ENCODE measurements around the gene CTAGE8. TPM values are rescaled to one million over a fixed set of nuclear protein-coding genes. Genes with fewer than 3 reads are reported as not detected.
"Not testable (repeated sequence)": the region's sequence is repeated elsewhere in the genome, so short reads cannot be mapped to it uniquely, and the experiment has no call there.

CTAGE8 gene
- total RNA-seq, 1 donor from 2014 or later: 0.72 TPM

DNA sequence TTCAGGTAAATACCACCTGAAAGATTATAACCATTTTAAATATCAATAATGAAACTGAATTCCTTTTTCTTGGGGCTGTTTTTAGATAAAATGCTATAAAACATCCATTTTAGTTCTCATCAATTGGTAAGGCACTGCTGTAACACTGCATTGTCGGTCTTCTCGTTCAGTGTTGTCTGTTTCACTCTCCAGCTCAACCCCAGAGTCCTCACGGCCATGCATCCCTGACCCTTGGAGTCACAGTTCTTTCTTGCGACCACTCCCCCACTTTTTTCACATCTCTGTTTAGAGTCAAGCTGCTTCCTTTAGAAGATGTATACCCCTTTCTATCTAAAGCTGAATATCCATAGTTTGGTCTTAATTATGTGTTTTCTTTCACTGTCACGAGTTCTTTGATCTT lies 22.1 kb downstream of the CTAGE8 start:
- not testable (repeated sequence) for H3K36me3 Mint-ChIP-seq (ENCODE audit: low read depth)

DNA sequence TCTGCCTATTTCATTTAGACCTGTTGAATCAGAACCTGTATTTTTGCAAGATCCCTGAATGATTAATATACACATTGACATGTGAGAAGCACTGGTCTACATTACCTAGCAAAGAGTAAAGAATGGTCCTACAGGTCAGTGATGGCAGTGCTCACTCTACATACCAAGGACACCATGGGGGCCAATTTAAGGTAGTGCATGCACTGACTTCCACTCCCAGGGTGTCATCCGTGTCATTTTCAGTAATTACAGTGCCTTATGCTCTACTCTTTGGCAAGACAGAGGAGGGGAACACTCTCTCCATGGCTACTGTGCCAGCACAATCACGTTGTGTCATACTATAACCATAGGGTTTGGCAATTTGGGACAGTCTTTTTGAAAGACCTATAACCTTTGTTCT lies 23.7 kb downstream of the CTAGE8 start:
- H3K9me3 Mint-ChIP-seq; H3K27me3 Mint-ChIP-seq (ENCODE audit: low read depth); DNase-seq (ENCODE audit: low read depth, low spot score); H3K4me3 Mint-ChIP-seq; H3K36me3 Mint-ChIP-seq (ENCODE audit: low read depth); H3K27ac Mint-ChIP-seq (ENCODE audit: unreplicated experiment); H3K4me1 Mint-ChIP-seq: not testable (repeated sequence)

More for the DNA sequence above, 22.1 kb downstream of the CTAGE8 start:
- not testable (repeated sequence) for DNase-seq (ENCODE audit: low read depth, low spot score); H3K4me1 Mint-ChIP-seq; H3K27ac Mint-ChIP-seq (ENCODE audit: unreplicated experiment); H3K27me3 Mint-ChIP-seq (ENCODE audit: low read depth); H3K4me3 Mint-ChIP-seq; H3K9me3 Mint-ChIP-seq

DNA sequence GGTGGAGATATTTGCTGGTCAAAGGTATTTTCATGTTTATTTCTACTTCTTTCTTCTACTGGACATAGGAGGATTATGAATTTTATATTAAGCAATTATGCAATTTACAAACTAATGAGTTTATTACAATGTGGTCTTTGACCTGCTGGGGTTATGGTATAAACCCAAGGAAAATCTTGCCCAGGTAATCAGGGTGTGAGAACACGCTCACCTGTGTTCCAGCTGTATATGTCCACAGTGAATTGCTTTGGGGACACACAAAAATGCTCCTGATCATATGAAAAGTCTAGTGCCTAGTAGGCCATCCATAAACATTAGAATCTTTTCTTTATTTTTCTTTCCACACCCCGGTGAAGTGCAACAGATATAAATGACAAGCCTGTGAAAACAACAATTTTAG lies 29.7 kb downstream of the CTAGE8 start, which contains the start of gene OR2A42:
TSS of gene OR2A42 (minus strand) at position 241 of the 400 bp plus-strand sequence. CDS start 6,762 bp downstream, outside the sequence.
- not testable (repeated sequence) for H3K36me3 Mint-ChIP-seq (ENCODE audit: low read depth); H3K4me1 Mint-ChIP-seq; H3K4me3 Mint-ChIP-seq; H3K27ac Mint-ChIP-seq (ENCODE audit: unreplicated experiment); H3K27me3 Mint-ChIP-seq (ENCODE audit: low read depth); DNase-seq (ENCODE audit: low read depth, low spot score); H3K9me3 Mint-ChIP-seq

DNA sequence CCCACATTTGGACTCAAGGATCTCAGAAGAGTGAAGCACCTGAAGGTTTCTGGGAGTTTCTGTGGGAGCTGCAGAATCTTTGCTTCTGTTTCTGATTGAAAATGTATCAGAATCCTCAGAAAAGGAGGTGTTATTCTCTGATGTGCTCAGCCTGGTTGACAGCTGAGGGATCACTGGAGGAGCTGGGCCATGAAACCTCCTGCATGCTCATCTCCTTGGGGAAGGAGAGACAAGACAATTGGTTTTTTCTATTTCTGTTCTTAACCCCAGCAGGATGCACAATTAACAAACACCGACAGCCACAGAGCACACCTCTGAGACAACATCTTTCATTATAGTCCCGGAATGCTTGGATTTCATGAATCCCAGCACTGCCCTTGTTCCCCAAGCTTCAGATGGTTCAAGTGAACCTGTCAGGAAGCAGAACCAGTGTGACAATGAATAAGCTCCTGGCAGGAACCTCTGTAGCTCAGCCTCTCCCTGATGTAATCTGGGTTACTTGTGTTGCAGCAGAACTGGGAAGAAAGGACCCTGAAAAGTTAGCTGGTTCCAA lies 30.5 kb downstream of the CTAGE8 start:
- not testable (repeated sequence) for H3K36me3 Mint-ChIP-seq (ENCODE audit: low read depth); H3K27ac Mint-ChIP-seq (ENCODE audit: unreplicated experiment); H3K4me1 Mint-ChIP-seq; H3K27me3 Mint-ChIP-seq (ENCODE audit: low read depth); DNase-seq (ENCODE audit: low read depth, low spot score); H3K9me3 Mint-ChIP-seq; H3K4me3 Mint-ChIP-seq

DNA sequence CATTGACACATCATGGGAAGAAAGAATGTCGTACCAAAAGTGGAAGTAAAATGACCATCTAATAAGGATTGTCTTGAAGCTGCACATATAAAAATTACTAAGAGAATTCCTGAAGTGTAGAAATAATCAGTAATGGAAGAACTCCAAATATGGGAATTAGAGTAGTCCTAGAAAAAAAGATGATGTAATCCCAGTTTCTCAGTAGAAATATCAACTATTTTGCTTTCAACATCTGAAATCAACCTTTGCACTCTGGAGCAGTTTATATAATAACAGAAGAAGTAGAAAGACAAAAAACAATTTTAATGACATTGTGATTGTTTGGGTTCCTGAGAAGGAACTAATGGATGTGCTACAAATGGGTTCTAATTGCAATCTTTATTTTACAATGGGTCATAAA lies 36.0 kb downstream of the CTAGE8 start:
- H3K27me3 Mint-ChIP-seq (ENCODE audit: low read depth); H3K9me3 Mint-ChIP-seq; DNase-seq (ENCODE audit: low read depth, low spot score); H3K27ac Mint-ChIP-seq (ENCODE audit: unreplicated experiment); H3K4me1 Mint-ChIP-seq; H3K36me3 Mint-ChIP-seq (ENCODE audit: low read depth); H3K4me3 Mint-ChIP-seq: not testable (repeated sequence)

DNA sequence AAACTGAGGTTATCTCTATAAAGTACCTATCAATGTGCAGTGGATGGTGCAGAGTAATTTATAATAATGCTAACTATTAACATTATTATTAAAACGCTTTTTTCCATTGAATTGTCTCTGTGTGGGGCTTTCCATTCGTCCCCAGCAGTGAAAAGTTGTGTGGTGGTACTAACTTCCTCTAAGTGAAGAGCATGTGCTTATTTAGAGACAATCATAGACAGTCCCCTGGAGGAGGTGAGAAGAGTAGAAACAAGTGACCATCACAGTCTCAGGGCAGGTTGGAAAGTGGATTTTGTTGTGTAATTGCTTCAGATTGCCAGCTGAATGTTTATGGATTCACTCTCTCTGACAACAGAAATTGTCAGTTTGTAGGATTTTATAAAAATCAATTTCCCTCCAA lies 38.1 kb downstream of the CTAGE8 start:
- not testable (repeated sequence) for DNase-seq (ENCODE audit: low read depth, low spot score); H3K27me3 Mint-ChIP-seq (ENCODE audit: low read depth); H3K4me1 Mint-ChIP-seq; H3K9me3 Mint-ChIP-seq; H3K4me3 Mint-ChIP-seq; H3K27ac Mint-ChIP-seq (ENCODE audit: unreplicated experiment); H3K36me3 Mint-ChIP-seq (ENCODE audit: low read depth)

DNA sequence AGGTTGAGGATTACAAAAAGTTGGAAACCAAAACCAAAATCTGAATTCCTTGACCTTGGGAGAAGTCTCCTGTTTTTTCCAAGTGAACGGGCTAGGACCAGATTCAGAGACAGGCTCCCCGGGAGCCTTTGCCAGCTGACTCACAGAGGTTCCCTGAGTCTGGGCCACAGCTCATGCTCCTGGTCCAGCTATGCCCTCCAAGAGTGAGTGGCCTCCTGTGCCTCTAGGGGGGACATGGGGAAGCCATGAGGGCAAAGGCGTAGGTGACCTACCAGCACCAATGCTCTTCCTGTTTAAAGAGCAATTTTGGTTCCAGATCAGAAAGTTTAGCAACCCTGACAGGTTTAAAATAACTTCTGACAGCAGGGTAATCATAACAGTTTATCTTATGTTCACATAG lies 40.3 kb downstream of the CTAGE8 start:
- H3K27me3 Mint-ChIP-seq (ENCODE audit: low read depth); H3K36me3 Mint-ChIP-seq (ENCODE audit: low read depth); H3K9me3 Mint-ChIP-seq; H3K4me3 Mint-ChIP-seq; DNase-seq (ENCODE audit: low read depth, low spot score); H3K27ac Mint-ChIP-seq (ENCODE audit: unreplicated experiment); H3K4me1 Mint-ChIP-seq: not testable (repeated sequence)

DNA sequence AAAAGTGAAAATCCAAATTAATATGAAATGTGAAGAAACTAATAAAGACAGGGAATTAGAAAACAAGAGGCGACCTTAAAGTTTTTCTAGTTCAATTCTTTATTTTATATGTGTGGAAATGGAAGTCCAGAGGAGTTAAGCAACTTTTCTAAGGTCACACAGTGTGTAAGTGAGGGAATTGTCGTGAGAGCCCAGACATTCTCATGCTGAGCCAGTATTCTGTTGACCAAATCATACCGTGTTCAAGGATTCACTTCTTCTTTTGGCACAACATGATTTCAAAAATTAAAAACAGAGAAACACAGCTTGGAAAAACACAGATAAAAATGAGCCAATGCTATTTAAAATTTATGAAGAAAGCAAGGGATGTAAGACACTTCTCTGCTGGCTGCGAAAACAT lies 42.2 kb downstream of the CTAGE8 start:
- H3K27ac Mint-ChIP-seq (ENCODE audit: unreplicated experiment); H3K4me1 Mint-ChIP-seq; H3K9me3 Mint-ChIP-seq; DNase-seq (ENCODE audit: low read depth, low spot score); H3K27me3 Mint-ChIP-seq (ENCODE audit: low read depth); H3K36me3 Mint-ChIP-seq (ENCODE audit: low read depth); H3K4me3 Mint-ChIP-seq: not testable (repeated sequence)

DNA sequence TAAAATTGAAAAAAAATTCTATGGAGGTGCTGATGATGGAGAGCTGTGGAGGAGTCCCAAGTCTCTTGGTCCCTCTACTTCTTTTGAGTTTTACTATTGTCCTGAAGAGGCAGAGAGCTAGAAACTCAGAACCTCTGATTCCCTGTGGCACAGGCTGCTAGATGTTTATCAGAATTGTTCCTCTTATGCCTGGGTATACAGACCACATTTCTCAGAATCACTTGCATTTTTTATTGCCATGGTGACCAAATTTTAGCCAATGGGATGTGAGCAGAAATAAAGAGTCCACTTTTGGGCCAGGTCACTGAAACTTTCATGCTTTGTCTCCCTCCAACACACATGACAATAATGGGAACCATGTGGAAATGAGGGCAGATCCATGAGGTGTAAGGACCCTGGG lies 45.4 kb downstream of the CTAGE8 start:
- not testable (repeated sequence) for H3K27me3 Mint-ChIP-seq (ENCODE audit: low read depth); H3K36me3 Mint-ChIP-seq (ENCODE audit: low read depth); H3K4me1 Mint-ChIP-seq; H3K27ac Mint-ChIP-seq (ENCODE audit: unreplicated experiment); DNase-seq (ENCODE audit: low read depth, low spot score); H3K9me3 Mint-ChIP-seq; H3K4me3 Mint-ChIP-seq

DNA sequence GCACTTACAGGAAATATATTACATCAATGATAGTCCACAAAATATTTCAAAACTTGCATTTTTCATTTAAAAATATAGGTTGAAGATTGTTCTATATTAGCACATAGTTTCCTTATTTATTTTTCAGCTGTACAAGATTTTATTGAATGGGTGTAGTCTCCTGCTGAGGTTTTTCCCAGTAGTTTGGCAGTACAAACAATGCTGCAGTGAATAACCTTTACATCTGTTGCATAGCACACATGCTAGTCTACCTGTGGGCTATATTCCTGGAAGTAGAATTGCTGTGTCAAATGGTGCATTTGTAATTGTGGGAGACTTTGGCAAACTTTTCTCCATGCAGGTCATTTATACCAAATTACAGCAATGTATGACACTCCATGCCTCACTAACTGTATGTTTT lies 48.6 kb downstream of the CTAGE8 start:
- H3K9me3 Mint-ChIP-seq; H3K36me3 Mint-ChIP-seq (ENCODE audit: low read depth); H3K27me3 Mint-ChIP-seq (ENCODE audit: low read depth); DNase-seq (ENCODE audit: low read depth, low spot score); H3K4me3 Mint-ChIP-seq; H3K4me1 Mint-ChIP-seq; H3K27ac Mint-ChIP-seq (ENCODE audit: unreplicated experiment): not testable (repeated sequence)

DNA sequence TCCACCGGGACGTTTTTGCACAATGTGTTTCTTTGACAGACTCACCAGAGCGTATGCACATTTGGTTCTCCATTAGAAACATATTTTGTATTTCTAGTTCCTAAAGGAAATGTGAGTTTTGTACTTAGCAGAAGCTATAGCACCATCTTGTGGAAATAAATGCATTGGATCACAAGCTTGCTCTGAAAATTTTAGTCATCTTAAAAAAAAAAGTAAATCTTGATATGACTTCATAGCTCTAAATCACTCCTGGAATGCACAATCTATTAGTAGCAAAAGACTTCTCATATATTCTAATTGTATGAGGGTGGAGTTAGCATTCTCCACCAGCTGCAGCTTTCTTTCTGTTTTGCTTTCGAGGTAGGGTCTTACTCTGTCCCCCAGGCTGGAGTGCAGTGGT lies 49.9 kb downstream of the CTAGE8 start:
- H3K36me3 Mint-ChIP-seq (ENCODE audit: low read depth); DNase-seq (ENCODE audit: low read depth, low spot score); H3K4me3 Mint-ChIP-seq; H3K4me1 Mint-ChIP-seq; H3K27me3 Mint-ChIP-seq (ENCODE audit: low read depth); H3K27ac Mint-ChIP-seq (ENCODE audit: unreplicated experiment); H3K9me3 Mint-ChIP-seq: not testable (repeated sequence)

DNA sequence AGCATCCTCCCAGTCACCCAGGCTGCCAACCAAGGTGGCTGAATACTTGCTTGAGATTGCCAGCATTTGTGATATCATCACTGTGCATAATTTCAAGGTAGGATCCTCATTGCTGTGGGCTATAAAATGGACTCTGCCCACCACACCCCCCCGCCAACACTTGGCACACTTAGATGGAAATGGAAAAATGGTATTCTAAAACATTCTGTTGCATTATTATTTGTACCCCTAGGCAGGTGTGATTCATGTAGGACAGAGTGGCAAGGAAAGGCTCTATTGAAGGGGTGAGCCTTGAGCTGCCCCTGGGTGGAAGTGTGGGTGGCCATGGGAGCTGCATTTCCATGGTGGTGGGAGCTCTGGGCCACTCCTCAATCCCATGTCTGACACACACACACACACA lies 50.5 kb downstream of the CTAGE8 start:
- H3K27ac Mint-ChIP-seq (ENCODE audit: unreplicated experiment); DNase-seq (ENCODE audit: low read depth, low spot score); H3K9me3 Mint-ChIP-seq; H3K4me1 Mint-ChIP-seq; H3K4me3 Mint-ChIP-seq; H3K27me3 Mint-ChIP-seq (ENCODE audit: low read depth); H3K36me3 Mint-ChIP-seq (ENCODE audit: low read depth): not testable (repeated sequence)

DNA sequence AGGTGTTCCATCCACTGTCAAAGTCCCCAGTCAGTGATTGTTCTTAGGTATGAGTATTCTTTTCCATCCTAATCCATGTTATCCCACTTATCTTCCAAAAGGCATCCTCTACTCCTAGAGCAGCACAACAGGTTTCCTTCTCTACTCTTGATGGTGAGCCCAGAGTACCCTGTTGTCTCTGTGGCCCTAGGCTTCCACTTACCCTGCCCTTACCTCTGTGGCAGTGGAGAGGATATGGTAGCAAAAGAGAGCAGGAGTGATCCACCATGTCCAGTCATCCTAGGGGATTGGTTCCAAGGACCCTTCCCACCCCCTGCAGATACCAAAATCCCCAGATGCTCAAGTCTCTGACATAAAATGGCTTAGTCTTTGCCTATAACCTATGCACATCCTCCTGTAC lies 51.9 kb downstream of the CTAGE8 start:
- not testable (repeated sequence) for H3K36me3 Mint-ChIP-seq (ENCODE audit: low read depth); H3K27me3 Mint-ChIP-seq (ENCODE audit: low read depth); H3K27ac Mint-ChIP-seq (ENCODE audit: unreplicated experiment); H3K9me3 Mint-ChIP-seq; DNase-seq (ENCODE audit: low read depth, low spot score); H3K4me3 Mint-ChIP-seq; H3K4me1 Mint-ChIP-seq
